ENCODE measurements around the gene CAPS.

Gene CAPS

DNA sequence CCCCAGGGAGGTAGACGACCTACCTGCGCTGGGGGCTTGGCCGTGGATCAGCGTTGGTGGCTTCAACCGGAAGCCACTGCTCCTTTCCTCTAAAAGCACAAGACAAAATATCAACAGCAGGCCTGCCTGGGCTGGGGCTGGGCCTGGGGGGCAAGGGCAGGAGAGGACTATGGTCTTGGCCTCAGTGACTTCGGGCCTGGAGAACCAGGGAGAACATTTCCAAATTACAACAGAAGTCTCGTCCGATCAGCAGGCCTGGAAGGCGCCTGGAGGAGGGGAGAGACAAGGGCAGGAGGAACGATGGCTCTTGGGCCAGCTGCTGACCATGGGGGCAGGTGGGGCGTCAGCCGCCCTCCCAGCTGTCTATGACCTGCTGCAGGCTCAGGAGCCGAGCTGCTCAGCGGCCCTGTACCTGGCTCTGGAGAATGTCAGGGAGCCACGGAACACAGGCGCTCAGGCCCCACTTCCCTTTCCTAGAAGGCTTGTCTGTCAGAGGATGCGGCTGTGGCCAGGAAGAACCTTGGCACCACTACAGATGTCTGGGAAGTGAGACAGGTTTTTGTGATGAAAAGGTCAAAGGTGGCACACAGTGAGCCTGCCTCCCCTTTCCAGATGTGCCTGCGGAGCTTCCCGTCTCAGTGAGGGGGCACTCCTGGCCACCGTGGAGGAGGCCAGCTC is 19.5 kb downstream of the CAPS start:
- no peak for DNase-seq (ENCODE audit: low read depth in 2 of 2)

DNA sequence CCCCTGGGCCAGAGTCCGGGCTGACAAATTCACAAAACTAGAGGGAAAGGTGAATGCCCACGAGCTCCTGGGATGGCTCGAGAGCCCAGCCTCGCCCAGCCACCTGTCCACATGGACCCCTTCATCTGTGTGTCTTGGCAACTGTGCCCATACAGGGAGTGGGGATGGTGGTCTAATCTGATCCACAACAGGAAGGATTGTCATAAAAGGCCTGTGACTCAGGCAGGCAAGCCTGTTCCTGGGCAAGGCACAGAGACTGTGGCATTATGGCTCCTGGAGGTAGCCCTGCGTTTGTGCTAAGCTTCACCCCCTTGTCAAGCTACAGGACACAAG is 20.0 kb downstream of the CAPS start:
- no peak for DNase-seq (ENCODE audit: low read depth in 2 of 2)

DNA sequence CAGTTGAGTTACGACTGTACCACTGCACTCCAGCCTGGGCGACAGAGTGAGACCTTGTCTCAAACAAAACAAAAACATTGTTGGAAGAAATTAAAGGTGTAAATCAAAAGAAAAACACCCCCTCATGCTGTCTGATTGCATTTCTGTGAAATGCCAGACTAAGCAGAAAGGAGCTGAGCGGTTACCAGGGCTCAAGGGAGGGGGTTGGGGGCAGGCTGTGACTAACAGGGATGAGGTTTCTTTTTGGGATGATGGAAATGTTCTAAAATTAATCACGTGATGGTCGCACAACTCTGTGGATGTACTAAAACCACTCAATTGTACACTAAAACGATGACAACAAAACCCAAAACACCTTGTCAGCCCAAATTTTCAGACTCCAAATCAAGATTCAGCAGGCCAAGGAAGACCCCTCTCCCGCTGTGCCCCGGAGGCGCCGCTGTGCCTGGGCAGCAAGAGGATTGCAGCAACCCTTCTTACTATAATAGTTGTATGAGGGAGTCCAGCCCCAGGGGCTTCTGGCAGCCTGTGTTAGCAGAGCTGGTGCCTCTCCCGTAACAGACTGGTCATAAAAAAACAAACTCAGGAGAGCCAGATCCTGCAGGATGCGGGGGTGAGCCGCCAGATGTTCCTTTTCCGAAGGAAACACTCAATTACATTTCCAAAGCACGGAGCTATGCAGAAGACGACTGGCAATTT is 20.9 kb downstream of the CAPS start:
- no peak for DNase-seq (ENCODE audit: low read depth in 2 of 2)

DNA sequence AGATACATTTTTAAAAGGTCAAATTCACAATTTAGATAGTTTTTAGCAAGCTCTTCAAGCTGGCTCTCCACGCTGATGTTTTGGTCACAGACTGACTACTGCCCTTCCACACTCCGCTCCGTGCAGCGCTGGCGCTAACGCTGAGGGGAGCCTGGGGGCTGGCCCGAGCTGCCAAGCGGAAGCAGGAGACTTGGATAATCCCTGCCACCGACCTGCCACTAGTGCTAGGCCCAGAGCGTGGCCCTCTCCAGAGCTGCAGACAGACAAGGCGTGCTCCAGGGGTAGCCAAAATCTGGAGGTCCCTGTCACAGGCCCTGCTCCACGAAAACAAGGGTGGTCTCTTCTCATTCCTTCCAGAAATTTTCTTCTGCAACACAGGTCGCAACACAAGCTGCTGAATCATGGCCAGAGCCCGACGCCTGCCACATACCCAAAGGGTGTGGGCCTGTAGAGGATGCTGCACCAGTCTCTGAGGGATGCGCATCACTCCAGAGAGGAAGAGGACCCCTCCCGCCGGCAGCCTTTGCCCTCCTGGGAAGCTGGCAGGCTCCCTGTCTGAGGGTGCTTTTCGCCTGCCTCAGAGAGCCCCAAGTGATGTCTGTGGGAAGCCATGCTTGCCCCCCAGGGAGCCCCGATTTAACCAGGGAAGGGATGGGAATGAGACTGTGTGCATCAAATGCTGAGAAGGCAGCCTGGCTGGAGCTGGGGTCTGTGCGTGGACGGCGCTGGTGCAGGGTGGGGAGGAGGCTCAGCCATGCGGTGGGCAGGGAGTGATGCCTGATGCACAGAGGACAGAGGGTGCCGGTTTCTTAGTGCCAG is 21.6 kb downstream of the CAPS start:
- no peak for DNase-seq (ENCODE audit: low read depth in 2 of 2)

DNA sequence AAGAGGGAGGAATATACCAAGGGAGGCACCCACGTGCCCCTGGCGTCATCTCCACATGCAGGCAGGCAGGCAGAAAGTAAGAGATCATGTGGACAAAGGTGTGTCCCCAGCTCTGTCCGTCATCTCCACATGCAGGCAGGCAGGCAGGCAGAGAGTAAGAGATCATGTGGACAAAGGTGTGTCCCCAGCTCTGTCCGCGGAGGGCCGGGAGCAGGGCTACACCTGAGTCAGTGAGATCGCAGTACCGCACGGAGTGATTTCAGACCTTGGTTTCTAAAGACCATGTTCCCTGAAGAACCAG is 22.2 kb downstream of the CAPS start:
- DNase-seq (ENCODE audit: low read depth in 2 of 2): no peak

DNA sequence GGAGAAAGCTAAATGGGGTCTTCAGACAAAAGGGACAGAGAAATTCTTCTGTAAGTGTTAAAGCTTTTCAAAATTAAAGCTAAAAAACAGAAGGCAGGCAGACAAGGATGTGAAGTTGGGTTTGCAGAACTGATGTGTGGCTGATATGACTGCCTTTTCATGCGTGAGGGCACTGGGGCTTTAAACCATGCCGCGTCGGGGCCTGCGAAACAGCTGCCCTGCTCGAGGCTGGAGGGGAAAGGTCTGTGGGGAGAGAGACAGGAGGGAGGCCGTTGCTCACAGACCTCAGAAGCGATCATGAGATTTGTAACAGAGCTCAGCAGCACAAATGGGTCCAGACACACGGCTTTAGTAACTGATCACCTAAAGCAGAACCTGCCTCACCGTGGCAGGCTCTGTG is 23.5 kb downstream of the CAPS start:
- no peak for DNase-seq (ENCODE audit: low read depth in 2 of 2)

DNA sequence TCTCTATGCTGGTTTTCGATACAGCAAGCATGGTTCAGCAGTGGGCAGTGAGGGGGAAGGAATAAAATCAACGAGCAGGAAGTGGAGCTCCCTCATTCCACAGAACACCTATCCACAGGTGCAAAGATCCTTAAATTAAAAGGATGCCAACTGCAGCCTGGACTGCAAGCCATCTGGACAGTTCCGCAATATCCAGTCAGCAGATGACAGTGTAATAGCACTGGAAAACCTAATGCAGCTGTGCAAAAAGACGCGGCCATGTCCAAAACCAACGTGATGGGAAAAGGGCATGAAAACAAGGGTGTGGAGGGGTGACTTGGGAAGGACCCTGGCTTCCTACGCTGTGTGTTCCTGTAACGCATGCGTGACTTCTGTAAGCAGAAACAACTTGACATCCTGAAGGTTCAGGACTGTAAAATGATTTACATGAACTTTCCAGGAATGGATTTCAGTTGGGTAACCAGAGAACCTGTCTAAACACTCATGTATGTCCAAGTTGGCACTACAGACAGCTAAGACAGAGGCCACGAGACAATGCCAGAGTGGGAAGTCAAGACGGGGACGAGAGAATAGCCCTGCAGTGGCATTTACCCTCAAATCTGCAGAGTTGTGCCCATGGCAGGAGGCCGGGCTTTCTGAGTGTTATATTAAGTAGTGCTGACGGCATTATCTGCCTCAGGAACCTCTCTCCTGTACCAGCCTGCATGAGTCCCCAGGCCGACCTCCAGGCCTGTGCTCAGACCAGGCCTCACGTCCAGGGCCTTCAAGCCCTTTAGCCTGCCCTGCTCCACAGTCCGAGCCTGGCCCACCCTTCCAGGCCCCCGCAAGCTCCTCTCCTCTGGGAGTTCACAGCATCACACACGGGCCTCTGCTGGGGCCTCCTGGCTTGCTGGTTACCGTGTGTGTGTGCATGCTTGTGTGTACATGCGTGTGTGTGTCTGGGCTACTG is 26.5 kb downstream of the CAPS start:
- DNase-seq (ENCODE audit: low read depth in 2 of 2): no peak

DNA sequence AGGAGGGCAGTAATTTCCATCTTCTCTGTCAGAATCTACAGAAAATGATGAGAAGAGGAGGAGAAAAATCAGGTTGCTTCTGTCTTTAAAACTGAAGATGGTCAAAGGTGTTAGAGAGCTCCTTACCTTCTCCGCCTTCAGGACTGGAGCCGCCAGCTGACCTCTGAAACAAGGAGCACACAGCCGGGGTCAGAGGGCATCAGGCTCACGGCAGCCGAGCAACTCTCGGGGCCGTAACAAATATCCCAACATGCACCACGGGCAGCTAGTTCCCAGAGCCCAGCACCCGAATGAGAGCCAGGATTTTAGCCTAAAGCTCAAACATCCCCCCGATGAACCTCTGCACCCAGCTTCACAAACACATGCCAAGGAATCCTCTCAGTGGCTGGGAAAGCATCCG is 27.6 kb downstream of the CAPS start:
- DNase-seq (ENCODE audit: low read depth in 2 of 2): no peak

DNA sequence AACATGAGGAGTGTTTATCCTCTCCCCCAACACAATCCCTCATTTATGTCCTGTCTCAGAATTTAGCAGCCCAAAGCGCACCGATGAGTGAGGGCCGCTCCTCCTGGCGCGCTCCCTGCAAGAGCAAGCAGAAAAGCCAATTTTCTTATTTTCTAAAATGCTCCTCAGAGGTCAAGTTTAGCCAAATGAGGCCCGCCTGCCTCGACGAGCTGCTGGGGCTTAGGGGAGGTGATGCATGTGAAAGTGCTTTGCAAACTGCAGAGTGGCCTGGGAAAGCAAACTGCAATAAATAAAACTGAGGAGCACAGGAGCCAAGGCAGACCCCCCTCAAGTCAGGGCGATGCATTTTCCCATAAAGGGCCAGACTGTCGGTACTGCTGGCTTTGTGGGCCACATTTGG is 29.0 kb downstream of the CAPS start:
- no peak for DNase-seq (ENCODE audit: low read depth in 2 of 2)

DNA sequence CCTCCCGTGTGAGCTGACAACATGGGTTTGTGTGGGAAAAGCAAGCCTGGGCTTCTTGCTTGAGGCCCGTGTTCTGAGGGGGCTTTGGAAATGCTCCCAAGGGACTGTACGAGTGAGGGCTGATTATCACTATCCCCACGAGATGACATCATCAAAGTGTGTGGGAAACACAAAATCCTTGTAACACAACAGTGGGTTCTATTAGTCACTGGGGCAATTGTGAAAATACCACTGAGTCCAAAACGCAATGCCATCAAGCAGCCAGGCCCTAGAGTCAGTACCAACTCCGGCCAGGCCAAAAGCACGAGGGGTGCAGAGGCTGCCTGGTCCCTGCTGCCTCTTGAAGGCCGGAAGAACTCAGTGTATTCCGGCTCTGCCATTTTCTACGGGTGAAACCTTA is 29.6 kb downstream of the CAPS start:
- no peak for DNase-seq (ENCODE audit: low read depth in 2 of 2)

DNA sequence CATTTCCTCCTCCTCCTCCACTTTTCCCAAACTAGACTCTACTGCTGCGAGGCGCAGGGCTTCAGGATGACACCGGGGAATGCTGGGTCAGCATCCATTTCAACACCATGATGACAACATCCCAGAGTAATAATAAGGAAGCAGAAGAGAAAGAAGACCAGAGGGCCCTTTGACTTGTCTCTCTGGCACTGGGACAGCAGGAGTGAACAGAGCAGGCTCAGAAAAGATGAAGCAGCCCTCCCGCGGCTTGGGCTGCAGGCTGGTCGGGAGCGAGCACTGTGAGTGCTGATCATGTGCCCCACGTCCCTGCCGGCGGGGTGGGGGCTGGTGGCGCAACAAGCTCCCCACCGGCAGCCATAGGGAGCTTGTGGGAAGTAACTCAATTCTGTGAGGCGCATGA is 33.4 kb downstream of the CAPS start:
- no peak for DNase-seq (ENCODE audit: low read depth in 2 of 2)

DNA sequence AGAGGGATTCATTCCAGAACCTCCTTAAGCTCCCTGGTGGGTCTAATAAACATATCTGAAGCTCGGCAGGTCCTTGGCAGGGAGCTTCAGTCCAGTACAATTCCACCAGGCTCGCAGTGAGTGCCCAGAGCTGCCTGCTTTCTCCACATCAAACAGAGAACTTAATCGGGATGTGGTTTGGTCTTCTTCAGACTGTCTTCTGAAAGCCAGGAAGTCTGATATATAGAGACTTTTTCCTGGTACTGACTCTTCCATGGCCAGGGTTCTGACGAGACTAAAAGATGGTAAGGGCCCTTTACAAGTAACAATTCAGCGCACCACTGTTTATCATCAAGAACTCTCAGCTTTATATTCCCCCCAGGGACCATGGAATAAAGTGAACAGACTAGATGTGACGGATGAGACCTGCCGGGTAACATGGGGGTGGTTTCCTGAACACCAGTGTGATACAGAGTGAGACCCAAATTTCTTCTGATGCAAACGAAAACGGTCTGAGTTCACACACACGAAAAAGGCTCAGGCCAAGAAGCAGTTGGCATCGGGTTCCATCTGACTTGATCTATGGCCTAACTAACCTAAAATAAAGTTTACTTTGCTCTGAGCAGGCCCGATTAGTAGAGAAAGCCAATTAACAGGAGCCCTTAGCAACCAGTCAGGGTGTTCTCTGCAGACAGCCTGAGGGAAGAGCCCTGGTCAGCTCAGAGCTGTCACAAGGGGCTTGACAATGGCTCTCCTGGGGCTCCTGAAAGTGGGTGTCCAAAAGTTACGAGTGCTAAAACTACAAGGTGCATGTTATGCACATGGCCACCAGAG is 34.9 kb downstream of the CAPS start:
- no peak for DNase-seq (ENCODE audit: low read depth in 2 of 2)

DNA sequence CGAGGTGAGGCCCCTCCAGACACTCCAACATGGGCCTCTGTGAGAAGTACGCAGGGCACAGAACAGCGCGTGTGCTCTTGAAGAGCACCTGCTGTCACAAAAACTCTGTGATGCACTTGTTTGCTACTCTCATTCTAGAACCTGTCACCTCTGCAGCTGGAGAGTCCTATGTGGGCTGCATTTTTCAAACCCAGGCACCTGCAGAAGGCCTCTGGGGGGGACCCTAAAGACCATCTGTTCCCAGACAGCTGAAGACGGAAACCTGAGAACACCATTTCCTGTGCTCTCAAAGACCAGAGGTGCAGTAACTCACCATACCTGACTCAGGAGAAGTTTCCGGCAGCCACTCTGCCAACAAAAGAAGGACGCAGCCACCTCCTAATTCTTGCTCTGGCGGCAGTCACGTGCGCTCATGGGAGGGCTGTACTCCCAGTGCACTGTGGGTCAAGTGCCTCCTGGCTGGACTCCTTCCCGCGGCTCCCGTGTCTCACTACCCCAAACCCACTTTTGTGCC is 35.8 kb downstream of the CAPS start:
- no peak for DNase-seq (ENCODE audit: low read depth in 2 of 2)

DNA sequence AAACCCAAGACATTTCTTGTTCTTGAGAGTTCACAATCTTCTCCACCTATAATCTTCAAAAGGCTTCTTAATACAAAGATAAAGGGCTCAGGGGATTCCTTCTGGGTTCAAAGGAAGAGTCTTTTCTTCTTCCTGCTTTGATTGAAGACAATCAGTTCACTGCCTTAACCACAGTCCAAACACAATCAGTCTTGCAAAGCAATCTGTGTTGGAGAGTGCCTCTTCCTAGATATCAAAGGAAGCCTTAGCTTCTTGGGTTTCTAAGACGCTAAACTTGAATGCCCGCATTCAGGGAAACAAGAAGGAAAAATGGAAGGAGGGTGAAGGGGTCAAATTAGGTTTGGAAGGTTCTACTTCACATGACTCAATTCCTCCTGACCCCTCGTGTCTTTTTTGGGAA is 36.7 kb downstream of the CAPS start:
- DNase-seq (ENCODE audit: low read depth in 2 of 2): no peak

DNA sequence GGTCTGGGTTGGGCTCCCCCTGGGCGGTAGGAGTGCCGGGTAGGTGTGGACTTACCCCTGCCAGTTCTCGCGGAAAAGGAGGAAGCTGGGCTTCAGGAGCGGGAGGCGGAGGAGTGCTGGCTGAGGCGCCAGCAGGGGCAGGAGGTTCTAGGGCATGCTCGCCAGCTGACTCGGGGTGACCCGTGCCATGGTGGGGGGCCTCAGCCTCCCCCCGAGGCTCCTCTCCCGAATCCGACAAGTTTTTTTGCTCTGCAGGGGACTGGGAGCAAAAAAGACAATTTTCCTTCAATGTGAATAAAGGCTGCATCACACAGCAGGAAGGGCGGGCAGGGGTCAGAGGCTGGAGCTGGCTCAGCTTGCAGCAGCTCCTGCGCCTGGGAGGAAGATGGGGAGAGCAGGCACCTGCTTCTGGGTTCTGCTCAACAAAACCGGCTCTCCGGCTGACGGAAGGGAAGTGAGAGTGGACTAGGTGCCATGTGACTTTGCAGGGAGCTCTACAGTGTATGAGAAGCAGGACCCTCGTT is 37.3 kb downstream of the CAPS start:
- no peak for DNase-seq (ENCODE audit: low read depth in 2 of 2)

DNA sequence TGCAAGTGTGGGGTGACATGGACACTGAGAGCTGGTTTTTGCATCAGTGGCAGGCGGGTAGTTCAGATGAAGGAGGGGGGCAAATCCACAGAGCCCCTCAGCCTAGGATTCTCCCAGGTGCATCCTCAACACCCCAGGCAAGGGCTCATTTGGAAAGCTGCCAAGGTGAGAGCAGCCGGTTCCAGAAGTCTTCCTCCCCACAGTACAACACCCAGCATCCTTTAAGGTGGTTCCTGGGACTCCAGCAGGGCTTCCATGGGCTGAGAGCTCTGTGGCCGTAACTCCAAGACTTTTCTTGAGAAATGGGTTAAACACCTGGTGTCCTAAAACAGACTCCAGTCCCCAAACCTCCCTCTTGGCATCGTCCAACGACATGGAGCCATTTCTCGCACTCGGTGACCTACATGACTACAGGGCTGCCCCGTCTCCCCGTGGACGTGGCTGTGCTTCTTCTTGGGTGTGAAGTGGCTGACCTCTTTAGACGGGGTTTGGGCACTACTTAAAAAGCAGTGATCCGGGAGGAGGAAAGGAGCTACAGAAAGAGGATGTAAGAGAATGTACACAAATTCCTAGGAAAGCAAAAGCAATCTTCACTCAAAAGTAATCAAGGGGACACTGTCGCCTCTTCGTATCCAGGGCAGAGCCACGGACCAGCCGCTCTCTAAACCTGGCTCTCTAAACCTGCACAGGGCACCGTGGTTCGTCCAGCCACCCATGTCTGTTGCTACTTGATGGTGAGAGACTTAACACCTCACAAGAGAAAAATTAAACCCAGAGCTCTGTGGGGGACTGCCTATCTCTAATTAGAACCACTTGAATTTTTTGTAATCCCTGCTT is 38.4 kb downstream of the CAPS start:
- no peak for DNase-seq (ENCODE audit: low read depth in 2 of 2)

DNA sequence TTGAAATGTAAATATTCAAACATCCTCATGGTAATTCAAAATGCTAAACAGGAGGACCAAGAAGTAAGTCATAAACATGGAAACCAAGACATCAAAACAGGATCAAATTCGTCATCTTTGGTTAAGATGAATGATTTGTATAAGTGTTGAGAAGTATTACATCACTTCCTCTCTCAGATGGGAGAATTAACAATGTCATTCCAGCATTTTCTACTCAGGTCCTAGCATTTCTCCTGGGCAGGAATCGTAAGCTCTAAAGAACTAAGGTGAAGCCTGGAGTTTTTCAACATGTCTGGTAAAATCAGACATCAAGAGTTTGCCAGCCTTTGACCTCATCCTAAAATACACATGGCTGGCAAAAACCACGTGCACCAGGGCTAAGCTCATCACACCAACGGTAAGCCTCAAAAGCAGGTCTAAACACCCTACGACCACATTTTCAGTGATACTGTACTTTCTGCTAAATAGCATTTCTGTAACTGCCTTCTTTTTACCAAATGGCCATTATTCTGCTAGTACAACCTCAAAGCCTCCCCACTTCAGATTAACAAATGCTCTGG is 39.1 kb downstream of the CAPS start:
- DNase-seq (ENCODE audit: low read depth in 2 of 2): no peak

DNA sequence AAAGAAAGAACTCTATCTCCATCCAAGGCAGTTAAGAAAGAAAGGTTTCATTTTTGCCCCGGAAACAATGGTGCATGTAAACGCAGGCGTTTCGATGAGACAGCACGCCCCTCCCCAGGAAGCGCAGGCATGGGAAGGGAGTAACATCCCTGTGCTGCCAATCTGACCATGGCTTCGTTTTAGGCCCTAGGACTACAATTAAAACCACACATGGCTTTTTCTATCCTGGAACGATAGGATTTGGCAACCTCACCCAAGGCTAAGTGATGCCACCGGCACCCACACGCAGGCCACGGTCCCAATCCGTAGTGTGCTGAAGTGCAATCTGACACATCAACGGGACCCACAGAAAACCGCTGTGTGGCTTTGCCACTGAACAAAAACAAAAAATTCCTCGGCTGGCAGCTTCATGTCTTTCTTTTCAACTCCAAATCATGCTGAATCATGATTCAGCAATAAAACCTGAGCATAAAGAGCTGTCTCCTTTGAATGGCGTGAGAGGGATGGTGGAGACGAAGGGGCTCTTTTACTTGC is 39.7 kb downstream of the CAPS start:
- DNase-seq (ENCODE audit: low read depth in 2 of 2): no peak

DNA sequence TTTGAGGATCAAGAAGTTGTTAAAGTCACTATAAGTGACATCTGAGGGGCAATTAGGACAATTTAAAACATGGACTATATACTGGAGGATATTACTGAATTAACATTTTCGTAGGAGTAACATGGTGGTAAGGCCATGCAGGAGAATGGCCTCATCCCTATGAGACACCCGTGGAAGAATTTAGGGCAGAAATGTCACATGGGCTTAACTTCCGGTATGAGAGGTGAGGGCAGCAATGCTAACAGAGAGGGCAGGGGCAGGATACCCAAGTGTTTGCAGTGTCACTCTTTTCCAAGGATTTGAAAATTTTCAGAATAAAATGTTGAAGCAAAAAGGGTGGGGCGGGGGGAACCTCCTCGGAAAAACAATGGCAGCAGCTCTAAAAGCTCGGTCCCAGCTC is 40.2 kb downstream of the CAPS start:
- no peak for DNase-seq (ENCODE audit: low read depth in 2 of 2)

DNA sequence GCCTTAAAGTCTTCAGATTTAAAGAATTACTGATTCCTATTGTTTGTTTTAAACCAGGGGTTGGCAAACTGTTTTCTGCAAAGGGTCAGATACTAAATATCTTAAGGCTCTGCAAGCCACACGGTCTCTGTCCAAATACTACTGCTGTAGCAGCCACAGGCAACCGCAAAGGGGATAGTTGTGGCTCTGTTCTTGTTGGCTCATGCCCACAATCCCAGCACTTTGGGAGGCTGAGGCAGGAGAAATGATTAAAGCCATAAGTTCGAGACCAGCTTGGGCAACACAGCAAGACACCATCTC is 41.5 kb downstream of the CAPS start:
- DNase-seq (ENCODE audit: low read depth in 2 of 2): no peak

Measured in activated CD8-positive, alpha-beta memory T cell treated with anti-CD3 and anti-CD28 coated beads for 4 hours (primary cell).